GM12878 (cell line): ENCODE measurements around the gene KIAA0825. TPM values are rescaled to one million over a fixed set of nuclear protein-coding genes. Genes with fewer than 3 reads are reported as not detected.

Experiments
- ATAC-seq: fragments of 200-7000 bp; cut with Tn5 transposase; 3 replicates; pipeline ENCODE4 v1.9.1; 2020; ENCODE audit warnings: mild to moderate bottlenecking, moderate library complexity
- BruUV-seq: library from RNA; stranded (reverse); fragments of 400-500 nt; replicated peaks from 2 replicates; lab custom pipeline; 2021; lab: Mats Ljungman, UMichigan
- CTCF ChIA-PET: fragments of 300-600 bp; sonication (Branson Sonifier 250); formaldehyde crosslinking; extraction: SDS; loops from one replicate; lab custom pipeline; 2021; ENCODE audit warnings: inconsistent platforms; lab: Yijun Ruan, JAX
- POLR2A ChIA-PET: fragments of 350-600 bp; formaldehyde crosslinking; extraction: SDS; loops from one replicate; lab custom pipeline; 2021; ENCODE audit warnings: inconsistent platforms; lab: Charles Lee
- RAD21 ChIA-PET: fragments of 300-600 bp; sonication (Branson Sonifier 250); formaldehyde crosslinking; loops from one replicate; lab custom pipeline; 2023; ENCODE audit warnings: antibody characterized with exemption; ENCODE audit not compliant: unreplicated experiment; lab: Charles Lee
- SMC1A ChIA-PET: fragments of 300-600 bp; sonication (Branson Sonifier 250); formaldehyde crosslinking; loops from one replicate; lab custom pipeline; 2023; ENCODE audit not compliant: unreplicated experiment, uncharacterized antibody; lab: Charles Lee
- DNase-seq: peaks from one replicate; pipeline ENCODE4 v3.0.0-alpha.2; 2011; ENCODE audit warnings: low read depth, low spot score
- FAIRE-seq: peaks from 3 replicates; lab custom pipeline; 2011; peaks lifted over from hg19 to GRCh38; lab: Jason Lieb, UNC
- H2AFZ ChIP-seq: 2 replicates; pipeline ENCODE4 v1.6.0; 2011; ENCODE audit warnings: low read depth, low read length, control low read depth; ENCODE audit not compliant: control insufficient read depth
- H3K27ac ChIP-seq: 2 replicates; pipeline ENCODE4 v1.5.1; 2011; ENCODE audit warnings: control low read depth; ENCODE audit not compliant: control insufficient read depth, insufficient read depth
- H3K27me3 ChIP-seq, 2 experiments: replicated peaks in 1 of 2; 2 replicates each; pipeline versions ENCODE4 v1.6.0 to v1.6.1; 2011; ENCODE audit warnings: low read length in 1 of 2; ENCODE audit not compliant: control insufficient read depth in 2 of 2, insufficient read depth in 2 of 2
- H3K36me3 ChIP-seq, 2 experiments: 2 replicates each; pipeline ENCODE4 v1.5.1; 2011; ENCODE audit warnings: low read length in 1 of 2; ENCODE audit not compliant: control insufficient read depth in 2 of 2, insufficient read depth in 2 of 2
- H3K4me1 ChIP-seq: 2 replicates; pipeline ENCODE4 v1.6.1; 2011; ENCODE audit warnings: mild to moderate bottlenecking, low read length, moderate library complexity, mixed read lengths; ENCODE audit not compliant: control insufficient read depth, insufficient read depth
- H3K4me2 ChIP-seq: 2 replicates; pipeline ENCODE4 v1.6.0; 2011; ENCODE audit warnings: control low read depth; ENCODE audit not compliant: control insufficient read depth, insufficient read depth
- H3K4me3 ChIP-seq: fragments of 200-600 bp; sonication (generic); 2 replicates; pipeline ENCODE4 v1.5.1; 2016
- H3K79me2 ChIP-seq: 2 replicates; pipeline ENCODE4 v1.6.0; 2011; ENCODE audit warnings: low read length; ENCODE audit not compliant: control insufficient read depth, insufficient read depth
- H3K9ac ChIP-seq: 2 replicates; pipeline ENCODE4 v1.8.0; 2011; ENCODE audit warnings: low read length, control low read depth, mixed read lengths; ENCODE audit not compliant: control insufficient read depth, insufficient read depth
- H3K9me3 ChIP-seq: replicated peaks from 3 replicates; pipeline ENCODE4 v1.5.1; 2011; ENCODE audit warnings: mild to moderate bottlenecking, low read length; ENCODE audit not compliant: control insufficient read depth, insufficient read depth
- H4K20me1 ChIP-seq: 2 replicates; pipeline ENCODE4 v1.6.0; 2011; ENCODE audit not compliant: control insufficient read depth, insufficient read depth
- CHD4 ChIP-seq: fragments of 200-600 bp; sonication (generic); IDR thresholded peaks from 2 replicates; pipeline ENCODE4 v1.6.1; 2016; ENCODE audit warnings: mild to moderate bottlenecking
- CREM ChIP-seq: IDR thresholded peaks from 2 replicates; pipeline ENCODE4 v1.6.1; 2014; ENCODE audit warnings: antibody characterized with exemption, low read depth
- EED ChIP-seq: sonication (generic); IDR thresholded peaks from 2 replicates; pipeline ENCODE4 v1.6.1; 2016; ENCODE audit warnings: antibody characterized with exemption, low read depth
- IRF4 ChIP-seq: IDR thresholded peaks from 2 replicates; pipeline ENCODE4 v1.6.1; 2011; ENCODE audit warnings: low read depth, low read length
- NFIC ChIP-seq: IDR thresholded peaks from 2 replicates; pipeline ENCODE4 v1.6.1; 2012; ENCODE audit warnings: low read depth, mild to moderate bottlenecking, inconsistent platforms, low read length, moderate library complexity
- PAX8 ChIP-seq: fragments of 450-650 bp; IDR thresholded peaks from 2 replicates; pipeline ENCODE4 v1.6.1; 2017; ENCODE audit warnings: mild to moderate bottlenecking, moderate library complexity
- RBBP5 ChIP-seq: fragments of 200-600 bp; sonication (generic); conservative IDR thresholded peaks from 2 replicates; pipeline ENCODE4 v1.6.1; 2016
- SMAD5 ChIP-seq: IDR thresholded peaks from 2 replicates; pipeline ENCODE4 v1.6.1; 2016; ENCODE audit warnings: antibody characterized with exemption, low read depth
- SMARCA5 ChIP-seq: fragments of 450-650 bp; IDR thresholded peaks from 2 replicates; pipeline ENCODE4 v1.6.1; 2017; ENCODE audit warnings: mild to moderate bottlenecking
- SUPT20H ChIP-seq: IDR thresholded peaks from 2 replicates; pipeline ENCODE4 v1.6.1; 2011; ENCODE audit warnings: low read depth, mild to moderate bottlenecking, low read length, moderate library complexity, borderline replicate concordance; ENCODE audit not compliant: control insufficient read depth
- SUZ12 ChIP-seq: fragments of 200-600 bp; sonication (generic); IDR thresholded peaks from one replicate; pipeline ENCODE4 v1.6.1; 2018; ENCODE audit warnings: antibody characterized with exemption, mild to moderate bottlenecking; ENCODE audit not compliant: unreplicated experiment
- TCF12 ChIP-seq: IDR thresholded peaks from 2 replicates; pipeline ENCODE4 v1.6.1; 2011; ENCODE audit warnings: low read depth, mild to moderate bottlenecking, low read length
- TCF3 ChIP-seq: IDR thresholded peaks from 2 replicates; pipeline ENCODE4 v1.6.1; 2012; ENCODE audit warnings: low read depth, mild to moderate bottlenecking, low read length, borderline replicate concordance; ENCODE audit not compliant: insufficient read depth
- ZSCAN29 ChIP-seq: fragments of 450-650 bp; IDR thresholded peaks from 2 replicates; pipeline ENCODE4 v1.6.1; 2017; ENCODE audit warnings: mild to moderate bottlenecking, moderate library complexity
- ZZZ3 ChIP-seq: IDR thresholded peaks from 2 replicates; pipeline ENCODE4 v1.6.1; 2011; ENCODE audit warnings: low read depth; ENCODE audit not compliant: control insufficient read depth, insufficient read length
- WGBS: methylation state at CpG from one replicate; pipeline ENCODE4 v1.1.6; 2016; ENCODE audit warnings: low lambda C conversion rate; ENCODE audit not compliant: insufficient replicate concordance, insufficient coverage; ENCODE audit errors: missing lambda C conversion rate; 5-methylcytosine and 5-hydroxymethylcytosine counted together
- in situ Hi-C: fragments of 300-500 bp; cut with MboI; formaldehyde crosslinking; loops from 9 replicates; pipeline ENCODE4 v1.14.3; 2018; ENCODE audit warnings: mixed read lengths
- intact Hi-C: fragments of 100-400 bp; cut with micrococcal nuclease; formaldehyde crosslinking; loops from one replicate; pipeline ENCODE4 v1.14.2; 2022; ENCODE audit not compliant: unreplicated experiment
- polyA plus RNA-seq, 11 experiments: library from polyadenylated mRNA; depleted of rRNA in 4 of 11; unstranded in 6 of 11; stranded (reverse) in 5 of 11; fragments of >200 nt; fragmentation: Nextera tagmentation in 4 of 11; fragmentation: Illumina TruSeq in 1 of 11; extraction: Ambion mirVana in 4 of 11; extraction: Trizol in 1 of 11; gene quantifications; 1 replicate in 1 of 11; 2 replicates in 10 of 11; pipeline versions ENCODE4 v1.2.1 to v1.2.3, GENCODE V29; 2011 to 2016; ENCODE audit warnings: inconsistent platforms in 2 of 11, missing spikeins in 2 of 11, low read depth in 1 of 11
- total RNA-seq, 4 experiments: library from RNA; depleted of rRNA in 3 of 4; stranded (reverse); fragments of >200 nt in 3 of 4; fragmentation: Illumina TruSeq in 1 of 4; extraction: Trizol in 1 of 4; gene quantifications; 2 replicates each; pipeline versions ENCODE4 v1.2.1 to v1.2.3, GENCODE V29; 2013 to 2021
- TF ChIP-seq, protein P1 (sequence below): IDR thresholded peaks from 2 replicates; pipeline ENCODE4 v1.6.1; 2012; ENCODE audit warnings: low read length, inconsistent platforms

Gene KIAA0825
- total and polyA plus RNA-seq, 10 of the 15 experiments (the other 5 are each of a cell fraction or from before 2014, with no cell fraction given) = 0.55 to 1.9 (median 1.5) TPM

DNA sequence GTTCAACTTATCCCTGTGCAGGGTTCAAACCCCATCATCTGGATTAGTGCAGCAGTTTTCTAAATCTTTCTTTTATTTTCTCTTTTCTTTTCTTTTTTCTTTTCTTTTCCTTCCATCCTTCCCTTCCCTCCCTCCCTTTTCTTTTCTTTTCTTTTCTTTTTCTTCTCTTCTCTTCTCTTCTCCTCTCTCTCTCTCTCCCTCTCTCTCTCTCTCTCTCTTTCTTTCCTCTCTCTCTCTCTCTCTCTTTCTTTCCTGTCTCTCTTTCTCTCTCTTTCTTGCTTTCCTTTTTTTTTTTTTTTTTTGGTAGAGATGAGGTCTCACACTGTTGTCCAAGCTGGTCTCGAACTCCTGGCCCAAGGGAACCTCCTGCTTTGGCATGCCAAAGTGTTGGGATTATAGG is 53.6 kb downstream of the KIAA0825 start:
- TF ChIP-seq EED = no peak
- TF ChIP-seq ZSCAN29 = no peak
- TF ChIP-seq TCF3 = no peak
- TF ChIP-seq IRF4 = no peak
- no peak for TF ChIP-seq CREM
- TF ChIP-seq SUPT20H = no peak
- TF ChIP-seq RBBP5 = no peak
- TF ChIP-seq SMAD5 = no peak
- no peak for TF ChIP-seq PAX8
- TF ChIP-seq CHD4 = no peak
- TF ChIP-seq, protein P1, sequence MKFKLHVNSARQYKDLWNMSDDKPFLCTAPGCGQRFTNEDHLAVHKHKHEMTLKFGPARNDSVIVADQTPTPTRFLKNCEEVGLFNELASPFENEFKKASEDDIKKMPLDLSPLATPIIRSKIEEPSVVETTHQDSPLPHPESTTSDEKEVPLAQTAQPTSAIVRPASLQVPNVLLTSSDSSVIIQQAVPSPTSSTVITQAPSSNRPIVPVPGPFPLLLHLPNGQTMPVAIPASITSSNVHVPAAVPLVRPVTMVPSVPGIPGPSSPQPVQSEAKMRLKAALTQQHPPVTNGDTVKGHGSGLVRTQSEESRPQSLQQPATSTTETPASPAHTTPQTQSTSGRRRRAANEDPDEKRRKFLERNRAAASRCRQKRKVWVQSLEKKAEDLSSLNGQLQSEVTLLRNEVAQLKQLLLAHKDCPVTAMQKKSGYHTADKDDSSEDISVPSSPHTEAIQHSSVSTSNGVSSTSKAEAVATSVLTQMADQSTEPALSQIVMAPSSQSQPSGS = no peak
- no peak for TF ChIP-seq NFIC
- TF ChIP-seq SUZ12 = no peak
- no peak for TF ChIP-seq ZZZ3
- TF ChIP-seq SMARCA5 = no peak
- TF ChIP-seq TCF12 = no peak
- TF ChIP-seq, all 136 proteins: peak for 0
- ATAC-seq = no peak
- no peaks in the 10 kb centered on the region for H3K4me1 ChIP-seq
- ChIA-PET CTCF (no interaction called here), SMC1A (no interaction called here), RAD21 (no interaction called here), POLR2A (no interaction called here)
- no peaks in the 10 kb centered on the region for H3K9me3 ChIP-seq
- FAIRE-seq = no peak
- no peaks in the 10 kb centered on the region for H3K36me3 ChIP-seq
- no peak overlapping the region for H3K27ac ChIP-seq
- no TSS peak for BruUV-seq
- H3K9ac ChIP-seq = no peak overlapping the region
- DNase-seq = no peak
- in situ Hi-C loops = no loop called here
- H2AFZ ChIP-seq = no peak overlapping the region
- no peaks in the 10 kb centered on the region for H4K20me1 ChIP-seq
- H3K4me2 ChIP-seq = no peak overlapping the region
- no peak overlapping the region for H3K4me3 ChIP-seq
- intact Hi-C loops = no loop called here
- H3K79me2 ChIP-seq = no peaks in the 10 kb centered on the region
- no peaks in the 10 kb centered on the region for H3K27me3 ChIP-seq
- 0% methylated on average over 1 of the region's 1 CpG for WGBS
